AG04450 (cell line): ENCODE data around the gene SALL3. TPM values are rescaled to one million over a fixed set of nuclear protein-coding genes. Genes with fewer than 3 reads are reported as not detected.

Experiments used
- CTCF ChIA-PET: fragments of 300-600, 350-600 bp; formaldehyde crosslinking; extraction: SDS; loops from one replicate; lab custom pipeline; 2022; ENCODE audit warnings: antibody characterized with exemption, inconsistent platforms; lab: Charles Lee
- POLR2A ChIA-PET: fragments of 350-600 bp; formaldehyde crosslinking; extraction: SDS; loops from one replicate; lab custom pipeline; 2021; ENCODE audit warnings: antibody characterized with exemption, inconsistent platforms; lab: Yijun Ruan, JAX
- DNase-seq: peaks from one replicate; pipeline ENCODE4 v3.0.0-alpha.2; 2011; ENCODE audit warnings: low read depth, low spot score
- H3K27ac ChIP-seq: one replicate; pipeline ENCODE4 v1.5.1; 2012; ENCODE audit warnings: low read depth, low read length, control low read depth
- H3K27me3 ChIP-seq: one replicate; pipeline ENCODE4 v1.6.0; 2012; ENCODE audit warnings: low read length; ENCODE audit not compliant: control insufficient read depth, insufficient read depth
- H3K4me3 ChIP-seq: 2 replicates; pipeline ENCODE4 v1.5.1; 2011; ENCODE audit warnings: mild to moderate bottlenecking, low read depth, low read length, control low read depth
- H3K9me3 ChIP-seq: 2 replicates; pipeline ENCODE4 v1.5.1; 2012; ENCODE audit warnings: low read length; ENCODE audit not compliant: control insufficient read depth, insufficient read depth
- CTCF ChIP-seq: IDR thresholded peaks from 2 replicates; pipeline ENCODE4 v1.5.1; 2011; ENCODE audit warnings: low read depth, low read length, control low read depth, inconsistent platforms
- polyA plus RNA-seq: library from polyadenylated mRNA; depleted of rRNA; stranded (reverse); fragments of >200 nt; gene quantifications from 2 replicates; pipeline ENCODE4 v1.2.3, GENCODE V29; 2011; rRNA removed

The SALL3 gene
- polyA plus RNA-seq, 1 experiment: not detected

- TF ChIP-seq CTCF: no peak
- Histone ChIP-seq H3K9me3 (peaks cover 29% of the 10 kb centered on the region), H3K27ac (no peak overlapping the region), H3K4me3 (no peak overlapping the region), H3K27me3 (no peaks in the 10 kb centered on the region)
- POLR2A ChIA-PET: no interaction called here
- no peak for DNase-seq
- CTCF ChIA-PET: no interaction called here
Observed at GRCh38 chr18:79047556-79048244, 68.1 kb downstream of the SALL3 start.

GRCh38 chr18:79048245-79048632, 68.6 kb downstream of the SALL3 start:
- H3K4me3 ChIP-seq: no peak overlapping the region
- ChIA-PET POLR2A (no interaction called here), CTCF (no interaction called here)
- DNase-seq: no peak
- no peaks in the 10 kb centered on the region for H3K27me3 ChIP-seq
- no peak for TF ChIP-seq CTCF
- H3K27ac ChIP-seq: no peak overlapping the region
- peaks cover 29% of the 10 kb centered on the region for H3K9me3 ChIP-seq

- H3K4me3 ChIP-seq: no peak overlapping the region
- DNase-seq: no peak
- peaks cover 29% of the 10 kb centered on the region for H3K9me3 ChIP-seq
- ChIA-PET CTCF (no interaction called here), POLR2A (no interaction called here)
- no peaks in the 10 kb centered on the region for H3K27me3 ChIP-seq
- TF ChIP-seq CTCF: no peak
- H3K27ac ChIP-seq: no peak overlapping the region
Observed at GRCh38 chr18:79049506-79049905, 69.9 kb downstream of the SALL3 start.

Other genes with a start within 250 kb of the SALL3 start
- gene ATP9B, start 89.6 kb downstream of the SALL3 start, polyA plus RNA-seq: 14.9 and 18.1 TPM in 2 replicates